ENCODE results near the gene B4GALNT4.
"Not testable (repeated sequence)": the region's sequence is repeated elsewhere in the genome, so short reads cannot be mapped to it uniquely, and the experiment has no call there.

The B4GALNT4 gene

DNA sequence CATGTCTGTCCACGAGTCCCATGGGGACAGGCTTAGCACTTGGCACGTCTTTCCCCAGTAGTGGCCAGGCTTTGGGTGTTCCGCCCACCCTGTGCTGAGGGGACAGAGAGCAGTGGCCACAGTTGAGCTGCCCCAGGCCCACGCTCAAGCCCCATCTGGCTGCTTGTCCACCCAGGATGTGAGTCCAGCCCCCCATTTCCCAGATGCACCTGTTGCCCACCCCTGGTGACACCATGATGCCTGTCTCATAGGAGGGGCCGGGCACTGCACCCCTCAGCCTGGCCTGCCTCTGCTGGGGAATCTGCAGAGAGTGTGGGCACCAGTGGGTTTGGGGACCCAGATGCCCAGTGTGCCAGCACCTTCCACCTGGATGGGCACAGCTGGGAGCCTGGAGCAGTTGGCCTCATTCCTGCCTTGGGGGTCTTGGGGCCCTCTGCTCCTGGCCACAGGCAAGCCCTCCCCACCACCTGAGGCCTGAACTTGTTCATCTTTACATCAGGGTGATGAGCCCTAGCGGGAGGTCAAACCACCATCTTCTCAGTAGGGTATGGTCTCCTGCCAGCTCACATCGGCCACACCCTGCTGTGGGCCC lies 39.8 kb downstream of the B4GALNT4 start:
- no peak for DNase-seq

DNA sequence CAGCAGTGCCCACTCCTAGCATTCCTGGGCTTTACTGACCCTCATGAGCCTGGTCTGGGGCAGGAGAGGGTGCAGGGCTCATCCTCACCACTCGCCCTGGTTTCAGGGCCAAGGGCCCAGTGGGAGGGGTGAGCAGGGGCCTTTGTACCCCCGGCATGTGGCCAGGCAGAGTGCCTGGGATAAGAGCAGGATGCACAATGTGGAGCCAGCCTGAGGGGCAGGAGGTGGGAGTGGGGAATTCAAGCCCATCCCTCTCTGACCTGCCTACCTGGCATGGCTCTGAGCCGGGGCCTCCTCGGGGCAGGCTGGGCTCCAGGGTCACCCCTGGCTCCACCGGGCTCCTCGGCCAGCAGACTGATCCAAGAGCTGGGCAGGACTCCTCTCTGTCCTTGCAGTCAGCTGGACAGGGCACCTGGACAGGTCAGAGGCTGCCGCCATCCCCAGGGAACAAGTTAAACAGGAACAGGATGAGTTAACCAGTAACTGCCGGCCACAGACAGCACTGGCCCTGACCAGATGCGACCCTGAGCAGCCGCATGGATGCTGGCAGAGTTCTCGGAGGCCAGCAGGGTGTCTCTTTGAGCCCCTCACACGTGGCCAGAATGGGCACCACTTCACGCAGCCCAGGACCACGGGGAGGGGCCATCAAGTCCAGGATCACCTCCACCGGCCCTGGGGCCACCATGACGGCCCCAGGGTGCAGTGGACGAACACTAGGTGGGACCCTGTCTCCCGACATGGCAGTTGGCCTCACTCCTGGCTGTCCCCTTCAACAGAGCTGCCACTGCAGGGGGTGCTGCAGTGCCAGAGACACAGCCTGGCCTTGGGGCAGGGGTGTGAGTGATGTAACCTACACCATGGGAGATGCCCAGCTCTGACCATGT lies 40.5 kb downstream of the B4GALNT4 start:
- no peak for DNase-seq

DNA sequence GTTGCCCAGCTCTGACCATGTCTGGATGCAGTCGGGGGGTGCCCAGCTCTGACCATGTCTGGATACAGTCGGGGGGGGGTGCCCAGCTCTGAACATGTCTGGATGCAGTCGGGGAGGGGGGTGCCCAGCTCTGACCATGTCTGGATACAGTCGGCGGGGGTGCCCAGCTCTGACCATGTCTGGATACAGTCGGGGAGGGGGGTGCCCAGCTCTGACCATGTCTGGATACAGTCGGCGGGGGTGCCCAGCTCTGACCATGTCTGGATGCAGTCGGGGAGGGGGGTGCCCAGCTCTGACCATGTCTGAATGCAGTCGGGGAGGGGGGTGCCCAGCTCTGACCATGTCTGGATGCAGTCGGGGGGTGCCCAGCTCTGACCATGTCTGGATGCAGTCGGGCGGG lies 41.4 kb downstream of the B4GALNT4 start:
- DNase-seq: not testable (repeated sequence)

DNA sequence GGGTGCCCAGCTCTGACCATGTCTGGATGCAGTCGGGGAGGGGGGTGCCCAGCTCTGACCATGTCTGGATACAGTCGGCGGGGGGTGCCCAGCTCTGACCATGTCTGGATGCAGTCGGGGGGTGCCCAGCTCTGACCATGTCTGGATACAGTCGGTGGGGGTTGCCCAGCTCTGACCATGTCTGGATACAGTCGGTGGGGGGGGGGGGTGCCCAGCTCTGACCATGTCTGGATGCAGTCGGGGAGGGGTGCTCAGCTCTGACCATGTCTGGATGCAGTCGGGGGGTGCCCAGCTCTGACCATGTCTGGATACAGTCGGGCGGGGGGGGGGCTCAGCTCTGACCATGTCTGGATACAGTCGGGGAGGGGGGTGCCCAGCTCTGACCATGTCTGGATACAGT lies 42.2 kb downstream of the B4GALNT4 start:
- not testable (repeated sequence) for DNase-seq

DNA sequence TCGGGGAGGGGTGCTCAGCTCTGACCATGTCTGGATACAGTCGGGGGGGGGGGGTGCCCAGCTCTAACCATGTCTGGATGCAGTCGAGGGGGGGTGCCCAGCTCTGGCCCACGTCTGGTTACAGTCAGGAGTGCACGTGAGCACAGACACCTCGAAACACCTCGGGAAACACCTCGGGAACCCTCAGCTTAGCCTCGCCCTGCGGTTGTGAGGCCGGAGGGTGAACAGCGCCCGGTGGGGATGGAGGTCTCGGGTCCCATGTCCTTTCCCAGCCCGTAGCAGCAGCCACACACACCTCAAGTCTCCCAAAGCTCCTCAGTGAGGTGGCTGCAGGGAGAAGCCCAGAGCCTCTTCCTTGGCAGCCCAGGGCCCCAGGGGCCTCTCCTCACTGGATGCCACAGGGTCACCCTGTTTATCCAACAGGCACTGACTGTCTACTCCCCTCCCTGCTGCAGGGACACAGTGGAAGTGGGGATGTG lies 43.4 kb downstream of the B4GALNT4 start:
- DNase-seq: no peak

DNA sequence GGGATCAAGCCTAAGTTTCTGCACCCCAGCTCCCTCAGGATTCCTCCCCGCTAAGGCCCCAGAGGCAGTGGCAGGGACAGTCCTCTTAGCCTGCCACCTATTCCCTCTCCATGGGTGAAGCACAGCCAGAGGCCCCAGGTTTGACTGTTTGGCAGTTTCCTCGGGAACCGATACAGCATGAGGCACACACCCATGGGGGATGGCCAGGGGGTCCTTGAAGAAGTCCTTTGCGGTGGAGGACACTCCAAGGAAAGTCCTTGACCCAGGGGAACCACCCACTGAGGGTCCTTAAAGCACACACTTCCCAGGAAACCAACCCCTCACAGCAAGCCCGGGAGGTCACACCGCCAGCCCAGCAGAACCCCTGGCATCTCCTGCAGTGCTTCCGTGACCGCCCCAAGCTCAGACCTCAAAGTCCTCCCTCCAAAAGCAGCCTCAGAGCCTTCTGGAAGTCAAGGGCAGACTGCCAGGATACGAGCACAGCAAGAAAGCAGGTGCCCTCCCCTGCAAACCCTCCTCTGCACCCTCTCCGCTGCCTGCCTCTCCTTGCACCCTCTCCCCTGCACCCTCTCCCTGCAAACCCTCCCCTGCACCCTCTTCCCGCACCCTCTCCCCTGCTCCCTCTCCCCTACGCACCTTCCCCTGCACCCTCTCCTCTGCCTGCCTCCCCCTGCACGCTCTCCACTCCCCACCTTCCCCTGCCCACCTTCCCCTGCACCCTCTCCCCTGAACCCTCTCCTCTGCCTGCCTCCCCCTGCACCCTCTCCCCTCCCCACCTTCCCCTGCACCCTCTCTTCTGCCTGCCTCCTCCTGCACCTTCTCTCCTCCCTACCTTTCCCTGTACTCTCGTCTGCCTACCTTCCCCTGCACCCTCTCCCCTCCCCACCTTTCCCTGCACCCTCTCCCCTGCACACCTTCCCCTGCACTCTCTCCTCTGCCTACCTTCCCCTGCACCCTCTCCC lies 44.1 kb downstream of the B4GALNT4 start:
- no peak for DNase-seq

DNA sequence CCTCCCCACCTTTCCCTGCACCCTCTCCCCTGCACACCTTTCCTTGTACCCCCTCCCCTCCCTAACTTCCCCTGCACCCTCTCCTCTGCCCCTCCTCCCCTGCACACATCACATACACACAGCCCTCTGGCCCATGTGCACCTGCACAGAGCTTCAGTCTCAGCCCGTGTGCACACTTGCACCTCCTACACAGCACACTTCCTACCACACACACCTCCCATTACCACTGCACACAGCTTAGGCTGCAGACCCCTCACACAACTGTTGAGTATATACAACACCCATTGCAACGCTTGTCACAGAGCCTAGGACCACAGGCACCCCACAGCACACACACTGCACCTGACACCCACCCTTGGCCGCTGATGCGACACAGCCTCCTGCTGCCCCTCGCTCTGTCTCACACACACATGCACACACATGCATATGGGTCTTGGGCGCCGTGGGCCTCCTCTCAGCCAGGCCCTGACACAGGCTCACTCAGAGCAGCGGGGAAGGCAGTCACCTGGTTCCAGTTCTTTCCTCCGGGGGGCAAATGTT lies 45.1 kb downstream of the B4GALNT4 start:
- no peak for DNase-seq

DNA sequence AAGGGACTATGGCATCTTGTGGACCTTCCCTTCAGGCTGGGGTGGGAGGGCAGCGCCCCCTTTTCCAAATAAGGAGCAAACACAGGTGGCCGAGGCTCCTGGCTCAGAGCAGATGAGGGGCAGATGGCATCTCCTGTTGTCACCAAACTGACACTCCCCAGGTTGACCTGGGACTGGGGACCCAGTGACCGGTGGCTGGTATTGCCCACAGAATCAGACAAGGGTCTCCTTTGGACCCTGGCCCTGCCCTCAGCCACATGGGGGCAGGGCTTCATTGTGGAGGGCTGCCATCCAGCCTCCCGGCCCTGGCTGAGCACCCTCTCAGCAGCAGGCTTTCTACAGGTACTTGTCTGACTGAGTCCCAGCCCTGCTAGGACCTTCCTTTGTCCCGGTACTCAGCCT lies 46.3 kb downstream of the B4GALNT4 start:
- no peak for DNase-seq

DNA sequence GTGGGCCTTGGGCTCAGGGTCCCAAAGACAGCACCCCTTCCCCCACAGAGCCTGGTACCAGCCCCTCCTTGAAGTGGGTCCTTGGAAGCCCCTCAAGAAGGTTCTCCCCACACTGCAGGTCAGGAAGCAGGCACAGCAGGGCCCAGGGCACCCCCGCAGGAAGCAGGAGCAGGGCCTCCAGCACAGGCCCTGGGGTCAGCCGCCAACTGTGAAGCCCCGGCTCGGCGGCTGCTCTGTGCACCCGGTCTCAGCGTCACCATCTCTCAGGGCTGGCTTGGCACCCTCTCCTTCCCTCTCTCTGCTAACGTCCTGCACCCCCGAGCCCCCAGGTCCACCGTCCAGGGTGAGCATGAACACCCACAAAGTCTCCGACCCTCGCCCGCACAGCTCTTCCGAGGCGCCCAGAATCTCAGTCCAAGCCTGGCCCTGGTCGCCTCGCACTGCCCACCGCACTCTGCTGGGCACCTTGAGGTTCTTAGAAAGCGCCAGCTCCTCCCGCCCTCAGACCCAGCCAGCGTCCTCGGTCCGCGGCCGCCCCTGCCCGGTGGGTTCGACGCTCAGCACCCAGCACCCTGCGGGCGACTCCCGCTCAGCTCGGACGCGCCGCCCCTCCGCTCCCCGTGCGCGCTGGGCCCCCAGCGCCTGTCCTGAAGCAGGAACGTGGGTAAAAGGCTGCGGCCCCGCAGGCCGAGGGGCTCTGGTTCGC lies 46.9 kb downstream of the B4GALNT4 start:
- DNase-seq: no peak

DNA sequence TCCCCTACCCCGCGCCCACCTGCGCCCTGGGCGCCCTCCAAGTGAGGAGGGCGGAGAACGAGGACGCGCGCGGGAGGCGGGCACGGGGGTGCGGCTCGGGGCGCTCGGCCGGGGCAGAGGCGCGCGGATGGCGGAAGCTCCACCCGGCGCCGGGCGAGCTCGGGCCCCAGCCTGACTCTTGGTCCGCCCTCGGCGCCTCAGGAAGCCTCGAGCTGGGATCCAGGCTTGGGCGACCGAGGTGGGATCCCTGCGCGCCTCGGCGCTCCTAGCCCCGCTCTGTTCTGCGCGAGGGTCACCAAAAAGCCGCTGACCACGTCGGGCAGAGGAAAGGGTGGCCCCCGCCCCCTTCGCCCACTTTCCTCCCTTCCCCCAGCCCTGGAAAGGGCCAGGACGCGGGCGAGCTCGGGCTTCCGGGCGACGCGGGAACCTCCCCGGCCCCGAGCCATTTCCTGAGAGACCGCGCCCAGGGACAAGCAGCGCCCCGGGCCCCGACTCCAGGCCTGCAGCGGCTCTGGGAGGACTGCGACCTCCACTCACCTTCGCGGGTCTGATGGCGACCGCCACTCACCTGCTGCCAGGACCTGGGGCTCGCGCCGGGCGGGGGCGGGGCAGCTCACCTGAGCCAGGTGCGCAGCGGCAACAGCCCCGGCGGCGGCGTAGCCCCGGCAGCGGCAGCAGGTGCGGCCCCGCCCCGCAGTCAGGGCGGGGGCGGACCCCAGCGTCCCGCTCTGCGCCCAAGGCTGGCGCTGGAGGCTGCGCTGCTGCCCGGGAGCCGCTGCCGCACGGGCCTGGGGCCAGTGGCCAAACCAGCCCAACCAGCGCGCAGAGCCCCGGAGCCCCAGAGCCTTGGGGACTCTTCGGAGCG lies 47.7 kb downstream of the B4GALNT4 start:
- peak; percentile 73 for DNase-seq

DNA sequence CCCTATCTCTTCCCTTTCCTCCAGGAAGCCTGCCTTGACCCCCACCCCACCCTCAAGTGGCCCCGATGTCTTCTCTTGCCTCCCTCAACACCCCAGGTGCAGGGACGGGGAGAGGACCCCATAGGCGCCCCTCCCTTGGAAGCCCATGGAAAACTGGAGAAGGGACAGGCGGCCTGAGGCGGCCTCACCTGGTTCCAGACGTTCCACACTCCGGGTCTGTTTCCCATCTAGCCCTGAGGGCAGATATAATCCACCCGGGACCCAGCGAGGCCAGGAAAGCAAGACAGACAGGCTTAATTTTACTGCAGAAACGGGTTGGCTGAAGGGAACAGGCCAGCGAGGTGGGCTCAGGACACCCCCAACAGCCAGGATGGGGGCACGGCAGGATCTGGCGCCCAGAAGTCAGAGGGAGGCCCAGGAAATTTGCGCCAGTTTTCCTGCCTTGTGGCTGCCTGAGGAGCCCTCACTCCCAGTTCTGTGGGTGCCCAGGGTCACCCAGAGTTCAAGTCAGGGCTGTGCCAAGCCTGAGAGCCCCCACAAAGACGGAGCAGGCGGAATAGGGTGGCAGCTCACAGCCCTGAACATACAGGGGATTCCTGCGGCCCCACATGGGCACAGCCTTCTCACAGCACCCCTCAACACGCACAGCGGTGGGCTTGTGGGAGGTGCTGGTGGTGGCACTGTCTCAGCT lies 48.5 kb downstream of the B4GALNT4 start:
- DNase-seq: no peak

DNA sequence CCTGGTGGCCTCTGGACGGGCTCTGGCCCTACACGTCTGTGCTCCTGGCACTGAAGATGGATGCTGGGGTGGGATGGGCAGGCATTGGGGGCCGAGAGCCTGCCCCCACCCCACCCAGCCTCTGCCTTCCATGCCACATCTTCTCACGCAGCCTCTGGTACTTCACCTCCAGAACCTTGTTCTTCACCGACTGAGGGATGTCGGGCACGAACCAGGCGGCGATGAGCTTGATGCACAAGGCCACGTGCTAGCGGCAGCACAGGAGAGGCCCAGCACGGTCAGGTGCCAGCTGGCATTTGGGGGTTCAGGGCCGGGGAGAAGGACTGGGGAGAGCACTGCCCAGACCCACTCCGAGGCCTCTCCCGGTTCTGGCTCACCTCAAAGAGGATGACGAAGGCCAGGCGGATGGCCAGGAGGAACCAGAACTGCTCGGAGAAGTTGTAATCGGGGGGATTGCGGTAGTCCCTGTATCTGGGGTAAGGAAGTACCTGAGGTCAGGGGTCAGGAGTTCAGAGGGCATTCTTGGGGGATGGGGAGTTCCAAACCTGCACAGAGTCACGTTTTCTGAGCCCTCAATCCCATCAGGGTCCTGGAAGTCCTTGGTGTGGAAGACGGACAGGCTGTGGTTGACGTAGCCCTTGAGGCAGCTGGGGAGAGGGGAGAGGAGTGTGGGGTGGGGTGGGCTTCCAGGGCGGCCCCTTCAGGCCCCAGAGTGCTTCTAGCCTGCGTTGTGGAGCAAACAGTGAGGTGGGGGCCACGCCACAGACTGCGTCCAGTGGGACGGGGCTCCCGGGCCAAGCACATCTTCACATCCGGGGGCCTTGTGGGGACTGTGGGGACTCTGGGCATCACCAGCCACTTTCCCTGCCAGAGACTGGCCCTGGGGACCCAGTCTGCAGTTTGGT lies 49.3 kb downstream of the B4GALNT4 start:
- DNase-seq: no peak

DNA sequence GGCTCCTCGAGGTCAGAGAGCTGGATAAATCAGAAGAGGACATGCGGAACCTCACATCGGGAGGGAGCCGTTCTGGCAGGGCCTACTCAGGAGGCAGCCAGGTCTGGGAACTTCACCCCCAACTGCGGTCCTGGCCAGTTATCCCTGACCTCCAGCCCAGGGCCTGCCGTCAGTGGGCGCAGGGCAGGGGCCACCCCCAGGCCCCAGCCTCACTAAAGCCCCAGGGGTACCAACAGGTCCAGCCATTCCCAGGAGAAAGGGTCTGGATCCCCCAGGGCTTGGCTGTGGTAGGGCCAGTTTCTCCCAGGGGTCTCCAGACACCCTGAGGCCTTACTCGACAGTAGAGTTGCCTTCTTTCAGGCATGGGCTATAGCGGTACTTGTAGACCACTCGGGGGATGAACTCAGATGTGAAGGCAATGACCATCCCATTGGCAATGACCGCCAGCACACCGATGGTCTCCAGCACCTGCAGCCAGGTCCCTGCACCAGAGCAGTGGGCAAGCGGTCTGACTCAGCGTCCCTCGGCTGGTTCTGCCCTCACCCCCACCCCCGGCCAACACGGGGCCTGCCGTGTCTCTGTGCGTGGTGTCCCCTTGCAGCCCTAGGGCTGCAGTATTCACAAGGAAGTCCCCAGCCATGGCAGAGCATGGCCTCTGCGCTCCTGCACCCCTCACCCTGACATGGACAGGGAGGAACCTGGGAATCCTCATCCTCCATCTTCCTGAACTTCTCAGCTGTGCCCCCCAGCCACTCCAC lies 50.1 kb downstream of the B4GALNT4 start:
- DNase-seq: no peak

DNA sequence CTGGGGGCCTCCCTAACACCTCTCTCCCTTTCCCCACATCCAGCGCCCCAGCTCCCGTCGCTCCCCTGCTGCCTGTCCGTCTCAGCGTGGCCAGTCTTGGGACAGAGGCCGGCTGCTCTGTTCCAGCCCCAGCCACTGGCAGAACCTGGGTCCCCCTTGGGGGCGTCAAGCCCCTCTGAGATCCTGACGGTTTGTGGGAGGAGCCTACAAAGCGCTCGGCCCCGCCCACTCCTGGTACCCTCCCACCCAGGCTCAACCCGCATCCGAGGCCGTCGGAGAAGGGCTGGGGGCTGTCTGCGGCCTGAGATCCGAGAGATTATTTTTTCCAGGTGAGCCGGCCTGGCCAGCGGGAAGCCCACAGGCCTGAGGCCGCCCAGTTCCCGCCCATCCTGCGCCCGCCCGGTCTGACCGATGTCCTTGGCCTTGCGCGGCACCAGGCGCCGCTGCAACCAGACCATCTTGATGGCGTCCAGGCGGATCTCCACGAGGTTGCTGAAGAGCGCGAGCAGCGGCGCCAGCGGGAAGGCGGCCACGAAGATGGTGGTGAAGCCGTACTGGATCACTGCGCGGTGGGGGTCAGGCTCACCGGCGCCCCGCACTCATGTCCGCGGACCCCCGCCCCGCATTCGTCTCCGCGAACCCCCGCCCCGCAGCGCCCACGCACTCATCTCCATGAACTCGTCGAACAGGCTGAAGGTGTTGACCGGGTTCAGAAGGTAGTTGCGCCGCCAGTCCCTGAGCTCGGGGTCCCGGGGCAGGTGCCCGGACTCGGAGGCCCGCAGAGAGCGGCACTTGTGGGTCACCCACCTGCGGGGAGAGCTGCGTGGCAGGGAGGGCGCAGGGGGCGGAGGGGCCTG lies 51.0 kb downstream of the B4GALNT4 start:
- no peak for DNase-seq

DNA sequence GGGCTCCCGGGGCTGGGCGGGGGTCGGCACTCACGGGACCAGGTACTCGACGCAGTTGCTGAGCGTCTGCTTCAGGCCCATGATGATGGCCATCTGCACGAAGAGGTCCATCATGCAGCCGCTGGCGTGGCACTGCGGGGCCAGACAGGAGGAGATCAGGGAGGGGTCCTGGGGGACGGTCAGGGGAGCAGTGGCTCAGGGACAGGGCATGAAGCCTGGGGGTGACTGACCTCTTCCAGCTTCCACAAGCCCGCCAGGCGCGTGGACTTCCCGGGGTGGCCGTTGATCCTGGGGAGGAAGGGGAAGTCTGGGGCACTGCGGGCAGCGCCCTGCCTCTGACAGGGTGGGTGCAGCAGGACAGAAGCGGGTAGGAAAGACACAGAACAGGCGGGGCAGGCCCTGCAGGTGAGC lies 51.6 kb downstream of the B4GALNT4 start:
- DNase-seq: no peak

DNA sequence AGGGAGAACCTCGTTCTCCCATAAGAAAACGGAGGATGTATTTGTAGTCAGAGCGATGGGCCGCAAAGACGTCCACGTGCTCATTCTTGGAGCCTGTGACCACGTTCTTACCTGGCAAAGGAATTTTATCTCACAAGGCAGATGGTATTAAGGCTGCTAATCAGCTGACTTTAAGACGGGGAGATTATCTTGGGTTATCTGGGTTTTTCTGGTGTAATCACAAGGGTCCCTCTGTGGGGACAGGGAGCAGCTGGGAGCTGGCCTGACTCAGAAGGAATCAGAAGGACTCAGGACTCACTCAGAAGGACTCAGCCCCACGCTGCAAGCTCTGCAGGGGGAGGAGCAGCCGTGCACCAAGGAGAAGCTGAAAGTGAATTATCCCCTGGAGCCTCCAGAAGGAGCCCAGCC lies 53.0 kb downstream of the B4GALNT4 start:
- DNase-seq: no peak

DNA sequence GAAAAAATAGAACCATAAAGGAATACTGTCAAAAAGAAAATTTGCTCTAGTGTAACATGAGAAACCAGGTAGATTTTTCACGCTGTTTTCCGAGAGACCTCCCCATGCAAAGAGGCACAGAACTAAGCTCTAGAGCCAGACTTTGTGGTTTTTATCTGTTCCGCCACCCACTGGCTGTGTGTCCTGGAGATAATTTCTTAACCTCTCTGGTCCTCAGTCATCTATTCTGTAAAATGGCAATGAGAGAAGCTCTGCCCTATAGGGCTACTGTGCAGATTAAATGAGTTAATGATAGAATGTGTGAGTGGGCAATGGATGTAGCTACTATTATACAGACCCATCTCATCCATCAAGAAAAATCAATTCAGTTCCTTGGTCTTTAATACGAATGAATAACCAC lies 54.9 kb downstream of the B4GALNT4 start:
- no peak for DNase-seq

DNA sequence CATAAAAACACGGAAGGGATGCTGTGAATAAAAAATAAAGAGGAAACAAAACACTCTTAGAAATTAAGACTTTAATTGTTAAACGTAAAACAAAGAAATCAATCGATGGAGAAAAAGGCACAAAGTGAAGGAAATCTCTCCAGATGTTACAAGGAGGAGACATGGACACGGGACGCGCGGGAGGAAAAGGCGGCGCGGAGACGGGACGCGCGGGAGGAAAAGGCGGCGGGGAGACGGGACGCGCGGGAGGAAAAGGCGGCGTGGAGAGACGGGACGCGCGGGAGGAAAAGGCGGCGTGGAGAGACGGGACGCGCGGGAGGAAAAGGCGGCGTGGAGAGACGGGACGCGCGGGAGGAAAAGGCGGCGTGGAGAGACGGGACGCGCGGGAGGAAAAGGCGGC lies 55.5 kb downstream of the B4GALNT4 start:
- DNase-seq: not testable (repeated sequence)
